Activated T-cell treated with anti-CD3 and anti-CD28 coated beads, Interleukin-2, amount 50 U/mL, for 72 hours (primary cell): ENCODE measurements around the gene CHRNA1. TPM values are rescaled to one million over a fixed set of nuclear protein-coding genes. Genes with fewer than 3 reads are reported as not detected.

ENCODE experiments used
- ATAC-seq, 2 donors: fragments of 150-1000 bp; cut with Tn5 transposase; replicated peaks in 1 of 2; 2 replicates each; pipeline ENCODE4 v1.10.0; 2021; ENCODE audit warnings: moderate library complexity in 2 of 2, mild to moderate bottlenecking in 1 of 2
- DNase-seq, 2 donors: peaks; one replicate each; pipeline ENCODE4 v3.0.0; 2021 to 2022; ENCODE audit warnings: mixed read lengths in 1 of 2
- H3K27ac Mint-ChIP-seq: one replicate; pipeline ENCODE4 v1.8.0; 2022; ENCODE audit warnings: mild to moderate bottlenecking, moderate library complexity, mixed read lengths
- H3K27me3 Mint-ChIP-seq: one replicate; pipeline ENCODE4 v1.8.0; 2022; ENCODE audit warnings: low read depth, mixed read lengths
- H3K36me3 Mint-ChIP-seq, 2 donors: one replicate each; pipeline ENCODE4 v1.8.0; 2022; ENCODE audit warnings: mixed read lengths in 2 of 2, mild to moderate bottlenecking in 1 of 2; ENCODE audit not compliant: insufficient read depth in 2 of 2
- H3K4me1 Mint-ChIP-seq: one replicate; pipeline ENCODE4 v1.8.0; 2022; ENCODE audit warnings: low read depth, mixed read lengths
- H3K4me3 Mint-ChIP-seq, 2 donors: one replicate each; pipeline ENCODE4 v1.8.0; 2022; ENCODE audit warnings: mild to moderate bottlenecking in 2 of 2, mixed read lengths in 2 of 2, moderate library complexity in 2 of 2
- H3K9me3 Mint-ChIP-seq, 2 donors: one replicate each; pipeline ENCODE4 v1.8.0; 2022; ENCODE audit warnings: mixed read lengths in 2 of 2
- total RNA-seq, 2 donors: library from RNA; stranded (reverse); gene quantifications; one replicate each; pipeline ENCODE4 v1.2.3, GENCODE V29; 2022

The CHRNA1 gene
- not detected for total RNA-seq

DNA sequence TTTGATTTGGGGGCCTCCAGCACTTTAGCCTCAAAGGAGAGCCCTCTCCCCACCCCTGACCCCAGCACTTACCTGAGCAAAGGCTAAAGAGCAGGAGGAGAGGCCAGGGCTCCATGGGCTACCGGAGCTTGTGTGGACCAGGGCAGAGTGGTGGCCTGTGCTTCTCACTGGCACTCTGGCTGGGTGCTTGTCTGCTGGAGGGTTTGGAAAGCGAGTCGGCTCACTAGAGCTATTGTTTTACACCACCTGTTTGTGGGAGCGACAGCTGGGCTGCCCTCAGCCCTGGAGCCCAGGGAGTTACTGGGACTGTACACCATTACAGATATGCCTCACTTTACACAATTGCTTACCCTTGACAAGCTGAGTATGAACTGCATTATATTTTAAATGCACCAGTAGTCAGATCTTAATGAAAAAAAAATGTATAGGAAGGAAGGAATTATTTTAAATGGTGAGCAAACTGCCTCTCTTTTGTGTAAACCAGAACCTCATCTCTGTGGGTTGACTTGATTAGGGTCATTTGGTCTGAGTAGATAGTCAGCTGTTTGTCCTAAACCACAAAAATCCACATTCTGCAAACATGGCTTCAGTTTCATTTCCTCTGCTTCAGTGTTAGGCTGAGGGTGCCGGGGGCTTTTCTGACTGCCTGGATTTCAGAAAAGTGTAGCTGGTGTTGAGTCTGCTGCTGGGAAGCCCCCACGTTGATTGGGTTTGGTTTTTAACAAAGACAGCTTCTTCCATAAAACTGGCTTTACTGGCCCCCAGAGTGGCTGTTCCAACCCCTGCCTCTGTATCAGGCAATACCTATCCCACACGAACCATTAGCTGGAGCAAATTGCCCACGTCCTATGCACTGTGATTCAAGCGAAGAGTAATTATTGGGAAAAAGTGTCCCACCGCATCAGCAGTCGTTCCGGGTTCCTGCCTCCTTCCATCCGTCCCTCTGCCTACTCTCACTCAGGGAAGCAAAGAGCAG, at the start of gene CHRNA1:
TSS of gene CHRNA1 (minus strand) at position 193 of the 976 bp plus-strand sequence. CDS start at position 115, 78 bp downstream.
- no peaks in the 10 kb centered on the region for H3K36me3 Mint-ChIP-seq
- H3K9me3 Mint-ChIP-seq, result no peaks in the 10 kb centered on the region
- H3K4me3 Mint-ChIP-seq, result no peak within 1 kb of the TSS
- H3K27me3 Mint-ChIP-seq, result no peaks in the 10 kb centered on the region
- H3K27ac Mint-ChIP-seq, result no peak within 1 kb of the TSS
- DNase-seq, result no peak
- no peak for ATAC-seq
- peaks cover 9% of the 10 kb centered on the region for H3K4me1 Mint-ChIP-seq

DNA sequence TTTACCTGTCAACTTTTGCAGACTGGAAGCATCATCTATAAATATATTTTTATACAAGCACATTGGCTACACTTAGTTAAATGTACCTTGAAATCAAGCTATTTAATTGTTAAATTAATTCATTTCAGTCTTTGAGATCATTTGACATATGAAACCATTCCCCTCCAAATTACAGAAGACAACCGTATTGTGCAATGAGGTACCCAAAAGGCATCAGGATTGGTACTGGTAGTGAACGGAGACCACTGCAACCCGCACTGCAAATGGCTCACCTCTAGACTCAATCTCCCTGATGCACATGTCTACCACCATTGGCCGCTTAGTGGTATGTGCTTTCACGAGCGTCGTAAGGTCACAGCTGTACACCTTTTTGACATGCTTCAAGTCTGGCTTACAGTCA, 47.8 kb upstream of the CHRNA1 start:
- ATAC-seq (no peak), DNase-seq (no peak)
- Mint-ChIP-seq H3K36me3 (no peaks in the 10 kb centered on the region), H3K9me3 (no peaks in the 10 kb centered on the region), H3K4me1 (no peaks in the 10 kb centered on the region), H3K4me3 (no peak overlapping the region), H3K27me3 (no peaks in the 10 kb centered on the region), H3K27ac (no peak overlapping the region)

DNA sequence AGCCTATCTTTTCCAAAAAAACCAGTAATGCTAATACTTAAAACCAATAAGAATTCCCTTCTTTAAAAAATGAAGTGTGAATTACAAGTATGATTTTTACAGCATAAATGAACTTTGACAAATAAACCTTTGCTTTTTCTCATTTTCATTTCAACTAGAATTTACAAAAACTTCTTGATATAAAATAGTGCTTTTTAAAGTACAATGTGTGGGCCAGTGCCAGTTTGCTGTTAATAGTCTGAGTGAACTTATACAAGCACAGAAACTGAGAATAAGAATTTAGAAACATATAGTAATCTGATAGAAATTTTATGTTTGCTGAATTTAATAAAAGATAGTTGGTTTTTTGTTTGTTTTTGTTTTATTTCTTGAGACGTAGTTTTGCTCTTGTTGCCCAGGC, 43.7 kb upstream of the CHRNA1 start:
- no peak overlapping the region for H3K27ac Mint-ChIP-seq

DNA sequence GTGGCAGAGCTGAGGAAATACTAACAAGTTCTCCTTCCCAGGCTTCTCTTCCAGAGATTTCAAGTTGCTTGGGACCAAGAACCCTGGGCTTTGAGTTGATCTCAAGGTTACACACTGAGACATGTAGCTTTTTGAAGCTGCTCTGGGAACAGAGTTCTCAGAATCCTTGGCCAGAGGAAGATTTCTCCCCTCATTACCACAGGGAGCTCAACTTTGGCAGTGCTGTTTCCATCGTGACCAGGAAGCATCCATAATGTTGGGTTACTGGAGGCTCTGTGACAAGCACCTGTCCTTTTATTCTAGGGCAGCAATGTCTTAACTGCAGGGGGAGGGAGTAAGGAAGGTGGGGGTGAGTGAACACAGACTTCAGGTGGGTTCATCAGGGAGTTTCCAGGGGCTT, 41.5 kb upstream of the CHRNA1 start:
- Mint-ChIP-seq H3K36me3 (no peaks in the 10 kb centered on the region), H3K4me3 (no peak overlapping the region), H3K4me1 (no peaks in the 10 kb centered on the region), H3K27ac (no peak overlapping the region), H3K27me3 (no peaks in the 10 kb centered on the region), H3K9me3 (no peaks in the 10 kb centered on the region)
- ATAC-seq (no peak), DNase-seq (no peak)

More for the DNA sequence above, 43.7 kb upstream of the CHRNA1 start:
- no peak for ATAC-seq
- Mint-ChIP-seq H3K4me1 (no peaks in the 10 kb centered on the region), H3K36me3 (no peaks in the 10 kb centered on the region), H3K9me3 (no peaks in the 10 kb centered on the region), H3K27me3 (no peaks in the 10 kb centered on the region), H3K4me3 (no peak overlapping the region)
- no peak for DNase-seq

DNA sequence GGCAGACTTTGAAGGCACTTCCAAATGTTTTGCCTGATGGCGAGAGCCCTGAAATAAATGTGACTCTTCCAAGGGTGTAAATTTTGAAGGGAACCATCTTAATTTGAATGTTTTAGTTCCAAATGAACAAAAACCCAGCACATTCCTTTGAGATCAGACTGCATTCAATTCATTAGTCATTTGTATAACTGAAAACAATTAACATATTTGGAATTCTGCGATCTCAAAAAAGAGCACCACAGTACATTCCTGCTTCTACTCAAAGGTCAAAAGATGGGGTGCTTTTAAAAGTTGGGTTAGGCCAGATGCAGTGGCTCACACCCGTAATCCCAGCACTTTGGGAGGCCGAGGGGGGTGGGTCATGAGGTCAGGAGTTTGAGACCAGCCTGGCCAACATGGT, 38.2 kb upstream of the CHRNA1 start:
- Mint-ChIP-seq H3K27me3 (no peaks in the 10 kb centered on the region), H3K36me3 (no peaks in the 10 kb centered on the region), H3K27ac (no peak overlapping the region), H3K4me3 (no peak overlapping the region), H3K4me1 (peaks cover 10% of the 10 kb centered on the region), H3K9me3 (no peaks in the 10 kb centered on the region)
- DNase-seq (no peak), ATAC-seq (no peak)

DNA sequence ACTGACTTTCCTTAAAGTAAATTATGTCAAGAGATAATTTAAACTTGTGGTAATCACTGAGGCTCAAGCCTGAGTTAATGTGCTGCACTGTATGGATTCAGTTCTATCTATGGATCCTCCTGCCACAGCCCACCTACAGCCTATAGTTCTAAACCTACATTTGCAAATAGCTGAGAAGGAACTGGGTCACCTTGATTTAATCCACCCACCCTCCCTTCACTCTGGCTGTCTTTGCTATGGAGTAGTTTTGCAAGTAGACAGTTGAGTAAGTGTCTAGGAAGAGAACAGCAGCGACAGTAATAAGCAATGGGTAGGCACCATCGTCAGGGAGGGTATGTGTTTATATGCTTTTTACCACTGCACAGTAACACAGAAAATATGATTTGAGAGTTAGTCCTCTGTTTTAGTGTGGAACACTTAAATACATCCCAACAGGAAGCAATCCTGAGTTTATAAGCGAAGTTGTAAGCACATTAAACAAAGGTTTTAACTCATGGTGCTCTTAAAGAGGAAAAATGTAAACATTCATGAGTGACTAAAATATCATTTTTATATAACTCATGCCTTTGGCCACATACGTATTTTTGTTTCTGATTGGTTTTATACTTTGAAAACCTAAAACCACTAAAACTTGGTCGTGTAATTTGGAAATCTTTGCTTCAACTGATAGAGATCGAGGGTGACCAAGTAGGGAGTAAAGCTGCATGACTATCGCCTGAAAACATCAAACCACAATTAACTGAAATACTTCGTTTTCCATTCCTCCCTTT, 36.3 kb upstream of the CHRNA1 start:
- no peaks in the 10 kb centered on the region for H3K9me3 Mint-ChIP-seq
- H3K4me3 Mint-ChIP-seq, result peak overlapping the region in 1 of 2 donors; percentile 25
- peaks cover 23% of the 10 kb centered on the region for H3K4me1 Mint-ChIP-seq
- no peak for DNase-seq
- H3K27me3 Mint-ChIP-seq, result no peaks in the 10 kb centered on the region
- H3K36me3 Mint-ChIP-seq, result no peaks in the 10 kb centered on the region
- peak in 1 of 2 donors; percentile 35 for ATAC-seq
- H3K27ac Mint-ChIP-seq, result no peak overlapping the region

DNA sequence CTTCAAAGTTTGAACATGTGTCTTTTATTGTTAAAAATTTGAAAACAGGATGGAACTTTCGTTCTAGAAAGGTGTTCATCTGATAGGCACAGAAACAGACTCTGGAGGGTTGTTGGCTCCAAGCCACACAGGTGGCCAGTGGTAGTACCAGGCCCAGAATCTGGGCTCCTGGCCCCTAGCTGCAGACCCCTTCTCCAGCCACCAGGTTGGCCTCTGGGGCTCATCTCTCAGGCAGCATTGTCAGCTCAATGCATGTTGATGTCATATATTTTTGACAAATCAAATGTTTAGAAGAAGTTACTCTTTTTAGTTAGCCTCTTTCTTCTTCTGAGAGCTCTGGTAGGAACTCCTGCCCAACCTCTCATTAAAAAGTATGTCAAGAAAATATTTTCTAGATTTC, 34.5 kb upstream of the CHRNA1 start:
- peaks cover 37% of the 10 kb centered on the region for H3K4me1 Mint-ChIP-seq
- H3K27me3 Mint-ChIP-seq, result peaks cover 1% of the 10 kb centered on the region
- H3K4me3 Mint-ChIP-seq, result no peak overlapping the region
- H3K9me3 Mint-ChIP-seq, result no peaks in the 10 kb centered on the region
- no peak for ATAC-seq
- no peak overlapping the region for H3K27ac Mint-ChIP-seq
- no peak for DNase-seq
- H3K36me3 Mint-ChIP-seq, result no peaks in the 10 kb centered on the region

DNA sequence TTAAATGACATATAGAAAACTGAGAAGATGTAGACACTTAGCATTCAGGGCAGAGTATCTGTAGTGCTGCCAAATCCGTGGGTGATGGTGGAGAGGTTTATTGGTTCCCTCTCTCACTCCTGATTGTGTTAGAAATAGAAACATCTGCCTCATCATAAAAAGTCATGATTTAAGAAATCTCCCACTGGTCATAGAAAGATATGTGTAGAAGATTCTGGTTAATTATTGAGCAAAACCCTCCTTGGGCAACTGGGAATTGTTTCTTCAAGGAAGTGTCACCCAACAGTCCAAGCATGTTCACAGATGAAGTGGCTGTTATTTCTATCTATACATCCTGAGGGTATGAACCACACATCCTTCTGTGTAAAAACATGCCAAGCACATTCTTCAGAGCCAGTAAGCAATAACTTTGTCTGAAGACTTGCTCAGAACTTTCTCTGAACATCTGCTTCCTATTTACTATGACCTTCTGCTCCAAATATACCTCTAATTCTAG, 33.6 kb upstream of the CHRNA1 start:
- DNase-seq, result no peak
- Mint-ChIP-seq H3K9me3 (no peaks in the 10 kb centered on the region), H3K4me1 (peaks cover 37% of the 10 kb centered on the region), H3K27me3 (peaks cover 8% of the 10 kb centered on the region), H3K4me3 (no peak overlapping the region), H3K27ac (no peak overlapping the region), H3K36me3 (no peaks in the 10 kb centered on the region)
- ATAC-seq, result no peak

DNA sequence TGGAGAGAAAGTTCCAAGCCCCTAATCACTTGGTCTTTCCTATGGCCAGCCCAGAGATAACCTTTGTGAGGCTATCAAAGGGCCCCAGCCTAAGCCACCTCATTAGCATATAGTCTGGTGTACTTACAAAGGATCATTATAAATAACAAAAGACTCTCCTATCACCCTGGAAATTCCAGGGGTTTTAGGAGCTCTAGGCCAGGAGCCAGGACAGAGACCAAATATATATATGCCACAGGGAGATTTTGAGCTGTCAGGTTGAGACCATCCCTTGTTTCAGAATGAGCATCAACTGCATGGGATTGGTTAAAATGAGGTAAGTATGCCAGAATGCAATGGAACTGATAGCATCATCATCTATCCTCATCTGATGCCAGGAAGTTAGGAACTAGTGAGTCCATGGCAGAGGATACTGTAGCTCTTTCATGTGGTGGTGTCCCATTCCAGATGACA, 32.1 kb upstream of the CHRNA1 start:
- peak overlapping the region; percentile 33 to 53 for H3K4me3 Mint-ChIP-seq
- no peak overlapping the region for H3K27ac Mint-ChIP-seq
- no peaks in the 10 kb centered on the region for H3K9me3 Mint-ChIP-seq
- DNase-seq, result no peak
- H3K36me3 Mint-ChIP-seq, result no peaks in the 10 kb centered on the region
- peaks cover 8% of the 10 kb centered on the region for H3K27me3 Mint-ChIP-seq
- H3K4me1 Mint-ChIP-seq, result peaks cover 37% of the 10 kb centered on the region
- ATAC-seq, result peak; percentile 46 to 53

DNA sequence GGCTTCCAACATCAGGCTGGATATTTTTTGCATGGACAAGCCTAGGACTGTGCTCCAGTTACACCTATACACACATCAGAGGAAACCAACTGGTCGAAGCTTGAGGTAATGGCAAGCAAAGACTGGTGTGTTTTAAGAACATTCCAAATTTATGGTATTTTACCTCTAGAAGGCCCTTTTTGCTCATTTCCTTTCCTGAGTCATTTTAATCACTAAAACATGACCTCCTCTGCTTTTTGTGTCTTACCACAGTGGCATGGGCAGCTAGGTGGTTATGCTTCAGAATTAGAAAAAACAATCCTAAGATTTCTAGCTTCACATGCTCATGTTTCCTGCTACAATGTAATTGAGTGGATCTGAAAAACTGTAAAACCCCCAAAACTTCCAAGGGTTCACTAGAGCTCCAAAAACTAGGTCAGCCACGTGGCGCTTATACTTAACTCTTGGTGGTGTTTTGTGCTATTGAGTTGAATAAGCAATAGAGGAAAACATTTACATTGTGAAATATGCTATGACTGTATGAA, 30.6 kb upstream of the CHRNA1 start:
- Mint-ChIP-seq H3K36me3 (no peaks in the 10 kb centered on the region), H3K4me1 (peaks cover 37% of the 10 kb centered on the region), H3K27me3 (peaks cover 8% of the 10 kb centered on the region), H3K4me3 (peak overlapping the region; percentile 11 to 56), H3K9me3 (no peaks in the 10 kb centered on the region), H3K27ac (peak overlapping the region; percentile 81)
- ATAC-seq (peak; percentile 76), DNase-seq (peak; percentile 19 to 32)

DNA sequence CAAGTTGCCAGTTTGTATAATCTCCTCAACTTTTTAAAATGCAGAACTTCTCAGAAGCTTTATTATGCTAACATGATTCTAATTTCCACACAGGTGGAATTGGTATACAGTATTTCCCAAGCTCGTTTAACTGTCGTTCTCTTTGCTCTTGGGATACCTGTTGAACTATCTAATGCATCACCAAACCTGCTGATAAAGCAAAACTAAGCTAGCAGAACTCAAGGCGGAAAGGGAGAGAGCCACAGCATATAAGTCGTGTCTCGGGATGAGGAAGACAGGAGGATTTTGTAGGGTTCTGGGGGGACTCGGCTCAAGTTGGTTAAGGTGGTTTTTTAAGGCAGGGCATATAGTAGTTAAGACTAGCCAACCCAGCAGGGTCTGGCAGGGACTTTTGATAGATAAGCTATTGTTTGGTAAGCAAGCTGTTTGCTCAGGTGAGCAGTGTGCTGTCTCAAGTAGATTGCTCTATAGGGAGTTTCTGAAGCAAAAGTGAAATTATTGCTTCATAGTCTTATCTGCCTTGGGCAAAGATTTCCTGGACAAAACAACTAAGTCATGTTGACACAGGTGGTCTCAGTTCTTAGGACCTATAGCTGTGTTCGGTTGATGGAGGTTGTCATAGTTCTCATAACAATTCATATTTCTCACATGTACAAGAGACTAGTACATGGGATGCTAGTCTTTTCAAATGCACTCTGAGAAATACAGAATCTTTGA, 28.2 kb upstream of the CHRNA1 start:
- Mint-ChIP-seq H3K36me3 (no peaks in the 10 kb centered on the region), H3K27ac (peak overlapping the region; percentile 26), H3K4me1 (peaks cover 39% of the 10 kb centered on the region), H3K27me3 (peaks cover 8% of the 10 kb centered on the region), H3K4me3 (no peak overlapping the region), H3K9me3 (no peaks in the 10 kb centered on the region)
- DNase-seq (no peak), ATAC-seq (no peak)

DNA sequence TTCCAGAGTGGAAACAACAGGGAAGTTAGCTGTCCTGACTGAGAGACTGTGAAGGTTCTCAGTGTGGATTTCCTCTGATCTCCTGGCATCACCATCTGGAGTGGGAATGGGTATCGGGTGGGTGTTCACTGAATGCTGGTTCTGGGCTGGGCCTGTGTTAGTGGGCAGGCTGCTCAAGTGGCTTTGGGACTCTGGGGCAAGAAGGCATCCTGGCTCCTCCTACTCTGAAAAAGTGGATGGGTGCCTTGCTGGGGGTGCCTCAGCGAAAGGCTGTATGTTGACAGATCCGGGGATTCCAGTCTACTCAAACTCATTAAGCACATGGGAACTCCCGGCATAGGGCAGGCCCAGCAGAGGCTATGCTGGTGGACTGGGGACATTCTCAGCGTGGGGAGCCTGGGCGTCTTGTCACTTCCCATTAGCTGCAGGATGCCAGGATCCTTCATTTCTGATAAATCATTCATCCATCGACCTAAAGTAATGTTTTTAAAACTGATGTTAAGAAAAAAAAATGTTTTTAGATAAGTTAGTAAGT, 27.5 kb upstream of the CHRNA1 start:
- peaks cover 43% of the 10 kb centered on the region for H3K4me1 Mint-ChIP-seq
- H3K27me3 Mint-ChIP-seq, result peaks cover 8% of the 10 kb centered on the region
- no peak for ATAC-seq
- no peaks in the 10 kb centered on the region for H3K36me3 Mint-ChIP-seq
- H3K9me3 Mint-ChIP-seq, result no peaks in the 10 kb centered on the region
- no peak overlapping the region for H3K4me3 Mint-ChIP-seq
- no peak overlapping the region for H3K27ac Mint-ChIP-seq
- no peak for DNase-seq
